ENCODE data around the gene TM6SF1.
"Not testable (repeated sequence)": the region's sequence is repeated elsewhere in the genome, so short reads cannot be mapped to it uniquely, and the experiment has no call there.

TM6SF1 gene

DNA sequence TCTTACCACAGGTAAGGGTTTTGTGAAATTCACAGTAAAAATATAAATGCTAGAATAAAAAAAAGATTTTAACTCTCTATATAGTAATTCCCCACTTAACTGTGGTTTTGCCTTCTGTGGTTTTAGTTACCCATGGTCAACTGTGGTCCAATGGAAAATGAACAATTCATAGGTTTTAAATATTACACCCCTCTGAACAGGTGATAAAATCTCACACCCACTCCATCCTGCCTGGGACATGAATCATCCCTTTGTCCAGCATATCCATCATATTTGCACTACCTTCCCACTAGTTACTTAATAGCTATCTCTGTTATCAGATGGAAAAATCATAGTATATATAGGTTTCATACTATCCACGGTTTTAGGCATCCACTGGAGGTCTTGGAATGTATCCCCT is 50.9 kb downstream of the TM6SF1 start:
- Mint-ChIP-seq H3K9me3 (no peaks in the 10 kb centered on the region), H3K4me3 (no peak overlapping the region), H3K27ac (no peak overlapping the region), H3K36me3 (ENCODE audit: low read depth) (no peaks in the 10 kb centered on the region), H3K27me3 (no peaks in the 10 kb centered on the region), H3K4me1 (ENCODE audit: low read depth) (no peaks in the 10 kb centered on the region)
- intact Hi-C loops (cut with micrococcal nuclease): no loop called here

DNA sequence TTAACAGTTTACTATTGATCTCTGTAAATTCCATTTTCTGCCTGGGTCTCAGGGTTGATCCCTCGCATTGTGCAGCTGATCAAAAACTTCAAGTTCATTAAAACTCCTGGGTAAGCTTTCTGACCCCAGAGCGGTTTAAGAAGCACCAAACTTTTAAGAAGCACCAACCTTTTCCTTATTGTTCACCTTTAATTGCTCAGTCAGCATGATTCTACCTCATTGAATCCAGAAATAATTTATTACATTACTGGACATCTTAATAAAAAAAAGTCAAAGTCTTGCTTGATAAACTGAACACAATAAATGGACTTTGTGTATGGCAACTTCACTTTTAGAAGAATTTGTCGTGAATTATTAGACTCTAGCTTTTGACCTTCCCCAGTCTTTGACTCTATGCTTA is 53.3 kb downstream of the TM6SF1 start:
- no peaks in the 10 kb centered on the region for H3K36me3 Mint-ChIP-seq (ENCODE audit: low read depth)
- H3K4me3 Mint-ChIP-seq: no peak overlapping the region
- peaks cover 8% of the 10 kb centered on the region for H3K9me3 Mint-ChIP-seq
- intact Hi-C loops (cut with micrococcal nuclease): no loop called here
- H3K4me1 Mint-ChIP-seq (ENCODE audit: low read depth): no peaks in the 10 kb centered on the region
- H3K27ac Mint-ChIP-seq: no peak overlapping the region
- no peaks in the 10 kb centered on the region for H3K27me3 Mint-ChIP-seq

DNA sequence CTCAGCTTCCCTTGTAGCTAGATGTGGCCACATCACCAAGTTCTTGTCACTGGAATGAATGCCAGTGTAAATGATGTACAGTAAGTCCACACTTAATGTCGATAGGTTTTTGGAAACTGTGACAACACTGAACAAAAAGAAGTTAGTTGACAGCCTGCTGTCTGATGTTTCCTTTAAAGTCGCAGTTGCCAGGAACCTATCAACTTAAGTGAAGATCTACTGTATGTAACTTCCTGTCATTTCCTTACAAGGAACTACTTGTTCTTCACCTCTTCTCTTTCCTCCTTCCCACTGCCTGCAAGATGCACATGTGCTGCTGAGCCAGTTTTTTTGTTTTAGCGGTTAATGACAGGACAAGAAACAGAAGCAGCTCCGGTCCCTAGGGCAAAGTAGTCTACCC is 55.6 kb downstream of the TM6SF1 start:
- H3K36me3 Mint-ChIP-seq (ENCODE audit: low read depth): no peaks in the 10 kb centered on the region
- no peak overlapping the region for H3K27ac Mint-ChIP-seq
- intact Hi-C loops (cut with micrococcal nuclease): no loop called here
- peaks cover 31% of the 10 kb centered on the region for H3K9me3 Mint-ChIP-seq
- no peak overlapping the region for H3K4me3 Mint-ChIP-seq
- no peaks in the 10 kb centered on the region for H3K4me1 Mint-ChIP-seq (ENCODE audit: low read depth)
- H3K27me3 Mint-ChIP-seq: no peaks in the 10 kb centered on the region

DNA sequence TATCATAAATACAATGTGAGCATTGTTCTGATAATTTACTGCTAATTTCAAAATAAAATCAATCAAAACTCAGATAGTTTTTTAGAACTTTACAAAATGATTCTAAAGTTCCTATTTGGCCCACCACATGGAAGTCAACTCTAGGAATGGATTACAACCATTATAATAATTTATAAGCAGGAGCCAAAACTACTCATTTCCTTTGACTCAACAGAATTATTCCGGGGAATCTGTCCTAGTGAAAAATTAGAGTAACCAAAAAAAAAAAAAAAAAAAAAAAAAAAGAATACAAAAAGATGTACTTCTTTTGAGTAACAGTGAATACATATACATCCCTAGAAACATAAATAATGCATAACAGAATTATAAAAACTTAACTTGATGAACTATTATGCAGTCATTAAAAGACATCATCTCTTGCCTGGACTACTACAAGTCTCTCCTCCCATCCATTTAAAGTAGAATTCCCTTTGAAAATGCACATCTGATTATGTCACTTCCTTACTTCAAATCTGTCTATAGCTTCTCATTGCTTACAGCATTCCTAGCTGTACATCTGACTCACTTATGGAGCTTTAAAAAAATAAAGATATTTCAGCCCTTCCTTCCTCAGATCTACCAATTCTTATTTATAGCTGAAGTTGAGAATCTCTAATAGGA is 56.8 kb downstream of the TM6SF1 start:
- H3K27ac Mint-ChIP-seq: no peak overlapping the region
- intact Hi-C loops (cut with micrococcal nuclease): no loop called here
- H3K9me3 Mint-ChIP-seq: peaks cover 42% of the 10 kb centered on the region
- H3K27me3 Mint-ChIP-seq: no peaks in the 10 kb centered on the region
- H3K4me3 Mint-ChIP-seq: no peak overlapping the region
- no peaks in the 10 kb centered on the region for H3K4me1 Mint-ChIP-seq (ENCODE audit: low read depth)
- no peaks in the 10 kb centered on the region for H3K36me3 Mint-ChIP-seq (ENCODE audit: low read depth)

DNA sequence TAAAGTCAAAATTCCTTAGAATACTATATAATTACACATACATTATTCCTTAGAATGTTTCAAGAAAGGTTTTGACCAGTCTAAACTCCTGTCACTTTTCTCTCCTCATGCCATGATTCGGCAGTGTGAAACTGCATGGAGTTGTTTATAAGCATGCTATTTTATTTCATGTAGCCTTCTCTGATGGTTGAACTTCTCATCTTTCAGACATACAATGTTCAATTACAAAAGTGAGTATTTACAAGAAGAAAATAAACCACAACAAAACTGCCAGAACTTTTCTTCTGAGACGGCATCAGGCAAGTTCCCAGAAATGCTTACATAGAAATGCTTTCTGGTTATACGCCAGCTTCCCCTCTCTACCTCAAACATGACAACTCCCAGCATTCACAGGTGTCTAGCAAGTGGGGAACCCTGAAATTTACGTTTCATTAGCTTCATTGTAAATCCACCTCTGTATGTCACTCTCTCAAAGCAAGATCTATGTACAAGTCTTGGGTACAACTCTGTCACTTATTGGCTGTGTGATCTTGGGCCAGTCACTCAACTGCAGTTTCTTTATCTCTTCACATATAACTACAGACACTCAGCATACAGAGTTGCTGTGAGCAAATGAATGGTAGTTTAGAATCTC is 57.4 kb downstream of the TM6SF1 start:
- no peak overlapping the region for H3K27ac Mint-ChIP-seq
- intact Hi-C loops (cut with micrococcal nuclease): no loop called here
- H3K4me1 Mint-ChIP-seq (ENCODE audit: low read depth): no peaks in the 10 kb centered on the region
- no peaks in the 10 kb centered on the region for H3K27me3 Mint-ChIP-seq
- no peak overlapping the region for H3K4me3 Mint-ChIP-seq
- H3K9me3 Mint-ChIP-seq: peaks cover 45% of the 10 kb centered on the region
- H3K36me3 Mint-ChIP-seq (ENCODE audit: low read depth): no peaks in the 10 kb centered on the region

DNA sequence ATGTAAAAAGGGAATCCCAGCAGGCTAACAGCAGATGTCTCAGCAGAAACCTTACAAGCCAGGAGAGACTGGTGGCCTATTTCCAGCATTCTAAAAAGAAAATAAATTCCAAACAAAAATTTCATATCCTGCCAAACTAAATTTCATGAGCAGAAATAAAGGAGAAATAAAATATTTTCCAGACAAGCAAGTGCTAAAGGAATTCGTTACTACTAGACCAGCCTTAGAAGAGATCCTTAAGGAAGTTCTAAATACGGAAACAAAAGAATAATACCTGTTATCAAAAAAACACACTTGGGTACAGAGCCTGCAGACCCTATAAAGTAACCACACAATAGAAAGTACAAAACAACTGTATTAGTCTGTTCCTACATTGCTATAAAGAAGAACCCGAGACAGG is 58.8 kb downstream of the TM6SF1 start:
- Mint-ChIP-seq H3K9me3 (peaks cover 45% of the 10 kb centered on the region), H3K36me3 (ENCODE audit: low read depth) (no peaks in the 10 kb centered on the region), H3K4me3 (no peak overlapping the region), H3K4me1 (ENCODE audit: low read depth) (no peaks in the 10 kb centered on the region), H3K27me3 (no peaks in the 10 kb centered on the region), H3K27ac (no peak overlapping the region)
- intact Hi-C loops (cut with micrococcal nuclease): no loop called here

DNA sequence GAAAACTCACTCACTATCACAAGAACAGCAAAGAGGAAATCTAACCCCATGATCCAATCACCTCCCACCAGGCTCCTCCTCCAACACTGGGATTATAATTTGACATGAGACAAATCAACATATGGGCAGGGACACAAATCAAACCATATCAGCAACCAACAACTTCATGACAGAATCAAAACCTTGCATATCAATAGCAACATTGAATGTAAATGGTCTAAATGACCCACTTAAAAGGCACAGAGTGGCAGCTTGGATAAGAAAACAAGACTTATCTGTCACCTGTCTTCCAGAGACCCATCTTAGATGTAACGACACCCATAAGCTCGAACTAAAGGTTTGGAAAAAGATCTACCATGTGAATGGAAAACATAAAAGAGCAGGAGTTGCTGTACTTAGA is 59.4 kb downstream of the TM6SF1 start:
- H3K4me3 Mint-ChIP-seq: no peak overlapping the region
- no peaks in the 10 kb centered on the region for H3K36me3 Mint-ChIP-seq (ENCODE audit: low read depth)
- no peaks in the 10 kb centered on the region for H3K27me3 Mint-ChIP-seq
- peaks cover 45% of the 10 kb centered on the region for H3K9me3 Mint-ChIP-seq
- intact Hi-C loops (cut with micrococcal nuclease): no loop called here
- H3K27ac Mint-ChIP-seq: no peak overlapping the region
- H3K4me1 Mint-ChIP-seq (ENCODE audit: low read depth): no peaks in the 10 kb centered on the region

DNA sequence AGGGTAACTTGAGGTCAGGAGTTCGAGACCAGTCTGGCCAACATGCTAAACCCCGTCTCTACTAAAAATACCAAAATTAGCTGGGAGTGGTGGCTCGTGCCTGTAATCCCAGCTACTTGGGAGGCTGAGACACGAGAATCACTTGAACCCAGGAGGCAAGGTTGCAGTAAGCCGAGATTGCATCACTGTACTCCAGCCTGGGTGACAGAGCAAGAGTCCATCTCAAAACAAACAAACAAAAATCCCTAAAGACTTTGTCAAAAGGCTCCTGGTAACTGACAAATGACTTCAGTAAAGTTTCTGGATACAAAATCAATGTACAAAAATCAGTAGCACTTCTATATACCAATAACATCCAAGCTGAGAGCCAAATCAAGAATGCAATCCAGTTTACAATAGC is 62.1 kb downstream of the TM6SF1 start:
- H3K27ac Mint-ChIP-seq; H3K4me1 Mint-ChIP-seq (ENCODE audit: low read depth); H3K36me3 Mint-ChIP-seq (ENCODE audit: low read depth); H3K4me3 Mint-ChIP-seq; H3K27me3 Mint-ChIP-seq; intact Hi-C loops (cut with micrococcal nuclease): not testable (repeated sequence)
- H3K9me3 Mint-ChIP-seq: peaks cover 45% of the 10 kb centered on the region

DNA sequence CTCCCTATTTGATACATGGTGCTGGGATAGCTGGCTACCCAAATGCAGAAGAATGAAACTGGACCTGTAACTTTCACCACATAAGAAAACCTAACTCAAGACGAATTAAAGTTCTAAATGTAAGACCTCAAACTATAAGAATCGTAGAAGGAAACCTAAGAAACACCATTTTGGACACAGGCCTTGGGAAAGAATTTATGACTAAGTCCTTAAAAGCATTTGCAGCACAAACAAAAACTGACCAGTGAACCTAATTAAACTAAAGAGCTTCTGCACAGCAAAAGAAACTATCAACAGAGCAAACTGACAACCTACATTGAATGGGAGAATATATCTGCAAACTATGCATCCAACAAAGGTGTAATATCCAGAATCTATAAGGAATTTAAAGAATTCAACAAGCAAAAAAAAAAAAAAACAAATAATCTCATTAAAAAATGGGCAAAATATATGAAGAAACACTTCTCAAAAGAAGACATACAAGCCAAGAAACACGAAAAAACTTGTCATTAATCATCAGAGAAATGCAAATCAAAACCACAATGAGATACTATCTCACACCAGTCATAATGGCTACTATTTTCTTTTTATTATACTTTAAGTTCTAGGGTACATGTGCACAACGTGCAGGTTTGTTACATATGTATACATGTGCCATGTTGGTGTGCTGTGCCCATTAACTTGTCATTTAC is 63.2 kb downstream of the TM6SF1 start:
- H3K36me3 Mint-ChIP-seq (ENCODE audit: low read depth): no peaks in the 10 kb centered on the region
- intact Hi-C loops (cut with micrococcal nuclease): no loop called here
- no peaks in the 10 kb centered on the region for H3K27me3 Mint-ChIP-seq
- no peak overlapping the region for H3K4me3 Mint-ChIP-seq
- H3K9me3 Mint-ChIP-seq: peaks cover 38% of the 10 kb centered on the region
- H3K4me1 Mint-ChIP-seq (ENCODE audit: low read depth): no peaks in the 10 kb centered on the region
- H3K27ac Mint-ChIP-seq: no peak overlapping the region

DNA sequence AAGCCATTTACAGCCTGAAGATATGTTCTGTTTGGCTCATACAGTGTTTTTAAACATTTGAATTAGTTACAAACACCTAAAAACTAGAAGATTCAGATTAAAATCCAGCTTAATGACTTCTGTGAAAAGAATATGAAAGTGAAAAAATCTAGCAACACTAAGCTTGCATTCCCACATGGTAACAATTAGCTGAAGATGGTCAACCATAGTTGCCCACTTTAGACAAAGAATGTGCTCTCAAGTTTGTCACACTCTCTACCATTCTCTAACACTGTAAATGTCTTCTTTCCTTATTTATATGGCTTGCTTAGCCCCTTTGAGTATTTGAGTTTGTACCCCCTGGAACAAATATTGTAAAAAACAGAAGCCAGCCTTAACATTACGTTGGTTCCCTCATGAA is 67.4 kb downstream of the TM6SF1 start:
- H3K4me1 Mint-ChIP-seq (ENCODE audit: low read depth): no peaks in the 10 kb centered on the region
- H3K36me3 Mint-ChIP-seq (ENCODE audit: low read depth): no peaks in the 10 kb centered on the region
- H3K27me3 Mint-ChIP-seq: no peaks in the 10 kb centered on the region
- intact Hi-C loops (cut with micrococcal nuclease): no loop called here
- no peak overlapping the region for H3K4me3 Mint-ChIP-seq
- H3K9me3 Mint-ChIP-seq: no peaks in the 10 kb centered on the region
- no peak overlapping the region for H3K27ac Mint-ChIP-seq

DNA sequence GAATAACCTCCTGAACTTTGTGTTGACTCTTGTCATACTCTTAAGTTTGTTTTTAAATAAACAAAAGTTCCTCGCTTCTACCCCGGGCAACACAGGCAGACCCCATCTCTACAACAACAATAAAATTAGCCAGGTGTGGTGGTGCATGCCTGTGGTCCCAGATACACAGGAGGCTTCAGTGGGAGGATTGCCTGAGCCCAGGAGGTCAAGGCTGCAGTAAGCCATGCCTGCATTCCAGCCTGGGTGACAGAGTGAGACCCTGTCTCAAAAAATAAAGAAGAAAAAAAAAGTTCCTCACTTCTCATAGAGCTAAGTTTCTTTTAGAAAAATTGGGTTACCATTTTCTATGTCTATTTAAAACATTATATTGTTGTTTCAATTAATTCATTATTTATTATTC is 70.9 kb downstream of the TM6SF1 start:
- intact Hi-C loops (cut with micrococcal nuclease): no loop called here
- H3K36me3 Mint-ChIP-seq (ENCODE audit: low read depth): no peaks in the 10 kb centered on the region
- H3K9me3 Mint-ChIP-seq: no peaks in the 10 kb centered on the region
- no peaks in the 10 kb centered on the region for H3K27me3 Mint-ChIP-seq
- H3K27ac Mint-ChIP-seq: no peak overlapping the region
- no peak overlapping the region for H3K4me3 Mint-ChIP-seq
- no peaks in the 10 kb centered on the region for H3K4me1 Mint-ChIP-seq (ENCODE audit: low read depth)

DNA sequence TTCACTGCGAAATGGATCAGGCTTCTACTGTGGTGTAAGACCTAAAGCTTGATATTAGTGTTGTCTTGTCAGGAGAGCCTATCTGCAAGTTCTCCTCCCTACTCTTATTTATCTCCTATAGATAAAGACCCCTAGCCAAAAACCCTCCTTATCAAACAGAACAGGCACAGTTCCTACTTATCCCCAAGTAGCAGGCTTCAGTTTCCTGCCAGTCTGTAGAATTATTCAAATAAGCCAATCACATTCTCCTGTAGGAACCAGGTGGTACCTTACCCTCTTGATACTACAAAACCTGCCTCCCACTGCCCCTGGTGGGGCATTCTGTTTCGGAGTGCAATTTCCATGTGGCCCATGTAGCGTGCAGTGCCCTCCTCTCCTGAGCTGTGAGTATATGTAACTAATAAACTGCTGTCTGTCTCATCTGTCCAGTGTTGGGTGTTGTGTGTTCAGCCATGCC is 71.5 kb downstream of the TM6SF1 start:
- H3K27me3 Mint-ChIP-seq: no peaks in the 10 kb centered on the region
- no peaks in the 10 kb centered on the region for H3K9me3 Mint-ChIP-seq
- H3K27ac Mint-ChIP-seq: no peak overlapping the region
- intact Hi-C loops (cut with micrococcal nuclease): no loop called here
- no peaks in the 10 kb centered on the region for H3K36me3 Mint-ChIP-seq (ENCODE audit: low read depth)
- H3K4me1 Mint-ChIP-seq (ENCODE audit: low read depth): no peaks in the 10 kb centered on the region
- H3K4me3 Mint-ChIP-seq: no peak overlapping the region

DNA sequence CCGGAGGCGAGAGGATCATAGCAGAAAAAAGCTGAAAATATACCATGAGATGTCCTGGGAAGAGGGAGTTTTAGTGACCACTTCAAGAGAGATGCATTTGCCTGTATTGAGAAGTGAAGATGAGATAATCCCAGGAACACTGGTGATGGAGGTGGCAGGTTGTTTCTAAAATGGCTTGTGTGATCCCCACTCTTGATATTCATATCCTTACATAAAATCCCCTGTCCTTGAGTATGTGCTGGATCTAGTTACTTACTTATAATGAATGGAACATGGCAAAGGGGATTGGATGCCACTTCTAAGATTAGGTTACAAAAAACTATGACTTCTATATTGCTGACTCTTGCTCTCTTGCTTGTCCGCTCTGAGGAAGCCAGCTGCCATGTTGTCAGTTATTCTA is 78.1 kb downstream of the TM6SF1 start:
- intact Hi-C loops (cut with micrococcal nuclease): no loop called here
- Mint-ChIP-seq H3K27ac (no peak overlapping the region), H3K4me1 (ENCODE audit: low read depth) (no peaks in the 10 kb centered on the region), H3K4me3 (no peak overlapping the region), H3K9me3 (no peaks in the 10 kb centered on the region), H3K27me3 (no peaks in the 10 kb centered on the region), H3K36me3 (ENCODE audit: low read depth) (no peaks in the 10 kb centered on the region)
